ENCODE results near the gene ACY1. TPM values are rescaled to one million over a fixed set of nuclear protein-coding genes. Genes with fewer than 3 reads are reported as not detected.
"Not testable (repeated sequence)": the region's sequence is repeated elsewhere in the genome, so short reads cannot be mapped to it uniquely, and the experiment has no call there.

The ACY1 gene
- total RNA-seq, 2 experiments from 2014 or later = 61.8 to 64.5 TPM

DNA sequence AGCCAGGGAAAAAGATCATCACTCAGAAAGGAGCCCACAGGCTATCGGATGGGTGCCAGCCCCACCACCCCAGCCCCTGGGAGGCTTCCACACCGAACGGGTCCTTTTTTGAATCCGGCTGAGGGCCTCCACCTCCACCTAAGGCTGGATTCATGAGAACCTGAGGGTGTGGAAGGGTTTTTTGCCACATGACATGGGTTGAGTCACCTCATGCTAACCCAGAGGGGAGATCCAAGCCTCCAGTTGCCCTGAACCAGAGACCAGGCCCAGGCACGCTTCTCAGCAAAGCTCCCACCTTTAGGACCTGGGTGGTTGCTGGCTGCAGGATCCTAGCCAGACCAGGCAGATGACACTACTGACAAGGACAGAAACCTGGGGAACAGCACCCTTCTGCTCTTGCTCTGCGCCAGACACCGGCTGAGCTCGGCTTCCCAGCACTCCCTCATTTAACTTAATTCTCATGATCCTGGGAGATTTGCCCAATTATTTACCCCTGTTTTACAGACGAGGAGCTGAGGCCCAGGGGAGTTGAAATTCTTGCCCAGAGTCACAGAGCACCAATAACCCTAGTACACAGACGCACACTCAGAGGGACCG is 47.5 kb downstream of the ACY1 start:
- Mint-ChIP-seq H3K27me3 (no peaks in the 10 kb centered on the region), H3K4me3 (no peak overlapping the region), H3K4me1 (ENCODE audit: low read depth) (no peaks in the 10 kb centered on the region), H3K36me3 (ENCODE audit: low read depth) (no peaks in the 10 kb centered on the region), H3K27ac (no peak overlapping the region), H3K9me3 (no peaks in the 10 kb centered on the region)
- intact Hi-C loops (cut with micrococcal nuclease) = no loop called here
- no peak for ATAC-seq
- TF ChIP-seq CTCF (IDR thresholded peaks at IDR 0.05) = no peak
- ChIA-PET POLR2A (no interaction called here), CTCF (interaction anchor here (0.6 kb wide), 1 partner anchor 30 kb away, joined by 3 read pairs; no protein-coding TSS in a partner anchor)
- no peak for DNase-seq

DNA sequence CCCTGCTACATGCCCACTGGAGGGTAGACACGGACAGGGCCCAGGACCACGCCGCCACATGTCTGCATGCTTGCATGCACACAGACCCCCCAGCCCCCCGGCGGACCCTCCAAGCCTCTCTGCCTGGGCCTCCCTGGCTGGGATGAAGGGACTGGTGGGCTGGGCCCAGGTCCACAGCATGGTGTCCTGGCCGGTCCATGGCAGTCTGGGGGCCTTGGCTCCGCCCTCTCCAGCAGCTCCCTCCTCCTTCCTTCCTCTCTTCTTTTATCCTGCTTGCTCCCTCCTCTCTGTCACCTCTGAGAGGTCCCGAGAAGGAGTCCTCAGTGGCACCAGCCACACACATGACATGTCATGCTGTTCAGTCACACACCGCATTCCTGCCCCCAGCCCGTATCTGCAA is 48.6 kb downstream of the ACY1 start:
- no peaks in the 10 kb centered on the region for H3K27me3 Mint-ChIP-seq
- CTCF ChIA-PET = interaction anchor here (1.2 to 1.3 kb wide), 3 partner anchors 19 to 308 kb away, joined by 3 to 4 read pairs (median 3); no protein-coding TSS in a partner anchor
- POLR2A ChIA-PET = interaction anchor here (0.5 to 2.1 kb wide), 2 partner anchors 17 to 25 kb away, joined by 3 to 6 read pairs; no protein-coding TSS in a partner anchor
- no peaks in the 10 kb centered on the region for H3K36me3 Mint-ChIP-seq (ENCODE audit: low read depth)
- no peak overlapping the region for H3K4me3 Mint-ChIP-seq
- DNase-seq = no peak
- no peak for ATAC-seq
- intact Hi-C loops (cut with micrococcal nuclease) = no loop called here
- H3K9me3 Mint-ChIP-seq = no peaks in the 10 kb centered on the region
- no peaks in the 10 kb centered on the region for H3K4me1 Mint-ChIP-seq (ENCODE audit: low read depth)
- no peak overlapping the region for H3K27ac Mint-ChIP-seq
- no peak for TF ChIP-seq CTCF (IDR thresholded peaks at IDR 0.05)

DNA sequence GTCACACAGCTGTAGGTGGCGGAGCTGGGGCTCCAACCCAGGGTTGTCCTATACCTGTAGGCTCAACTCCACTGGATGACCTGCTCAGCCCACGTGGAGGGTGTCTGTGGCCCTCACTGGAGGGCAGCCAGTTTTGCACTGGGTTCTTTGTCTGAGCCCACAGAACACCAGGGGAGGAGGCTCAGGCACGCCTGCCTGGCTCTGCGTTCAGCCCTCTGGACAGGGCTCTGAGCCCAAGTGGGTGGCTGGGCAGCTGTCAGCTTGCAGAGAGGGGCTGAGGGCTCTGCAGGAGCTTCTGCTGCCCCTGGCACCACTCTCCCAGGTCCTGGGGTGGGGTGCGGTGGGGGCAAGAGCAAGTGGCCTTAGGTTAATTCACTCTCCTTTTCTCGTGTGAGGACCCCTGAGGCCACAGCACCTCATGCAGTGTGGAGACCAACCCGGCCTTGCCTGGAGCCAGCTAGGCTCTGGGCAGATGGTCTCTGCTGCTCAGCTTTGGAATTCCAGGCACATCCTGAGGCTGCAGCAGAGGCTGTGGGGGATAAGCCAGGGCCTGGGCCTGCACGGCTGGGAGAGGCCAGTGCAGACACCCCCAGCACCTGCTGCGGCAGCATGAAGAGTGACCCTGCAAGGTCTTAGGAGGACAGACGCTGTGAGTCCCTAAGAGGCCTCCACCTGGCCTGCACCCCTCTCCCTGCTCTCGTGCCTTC is 49.5 kb downstream of the ACY1 start:
- TF ChIP-seq CTCF (IDR thresholded peaks at IDR 0.05) = no peak
- intact Hi-C loops (cut with micrococcal nuclease) = no loop called here
- DNase-seq (no peak), ATAC-seq (no peak)
- POLR2A ChIA-PET = interaction anchor here (2.1 kb wide), 1 partner anchor 24 kb away, joined by 6 read pairs; no protein-coding TSS in a partner anchor
- H3K9me3 Mint-ChIP-seq = no peaks in the 10 kb centered on the region
- CTCF ChIA-PET = interaction anchor here (1.3 kb wide), 2 partner anchors 20 to 112 kb away, joined by 3 to 4 read pairs; no protein-coding TSS in a partner anchor
- H3K4me1 Mint-ChIP-seq (ENCODE audit: low read depth) = no peaks in the 10 kb centered on the region
- no peaks in the 10 kb centered on the region for H3K27me3 Mint-ChIP-seq
- H3K36me3 Mint-ChIP-seq (ENCODE audit: low read depth) = no peaks in the 10 kb centered on the region
- no peak overlapping the region for H3K4me3 Mint-ChIP-seq
- no peak overlapping the region for H3K27ac Mint-ChIP-seq

- ATAC-seq; H3K4me1 Mint-ChIP-seq (ENCODE audit: low read depth); H3K27ac Mint-ChIP-seq; H3K27me3 Mint-ChIP-seq; H3K4me3 Mint-ChIP-seq; H3K36me3 Mint-ChIP-seq (ENCODE audit: low read depth); intact Hi-C loops (cut with micrococcal nuclease); DNase-seq; H3K9me3 Mint-ChIP-seq: not testable (repeated sequence)
- ChIA-PET CTCF (interaction anchor here (1.3 kb wide), 1 partner anchor 111 kb away, joined by 4 read pairs; no protein-coding TSS in a partner anchor), POLR2A (interaction anchor here (0.6 to 2.1 kb wide), 2 partner anchors 23 to 26 kb away, joined by 3 to 6 read pairs; no protein-coding TSS in a partner anchor)
Measured at GRCh38 chr3:52033748-52034147, 50.4 kb downstream of the ACY1 start.

DNA sequence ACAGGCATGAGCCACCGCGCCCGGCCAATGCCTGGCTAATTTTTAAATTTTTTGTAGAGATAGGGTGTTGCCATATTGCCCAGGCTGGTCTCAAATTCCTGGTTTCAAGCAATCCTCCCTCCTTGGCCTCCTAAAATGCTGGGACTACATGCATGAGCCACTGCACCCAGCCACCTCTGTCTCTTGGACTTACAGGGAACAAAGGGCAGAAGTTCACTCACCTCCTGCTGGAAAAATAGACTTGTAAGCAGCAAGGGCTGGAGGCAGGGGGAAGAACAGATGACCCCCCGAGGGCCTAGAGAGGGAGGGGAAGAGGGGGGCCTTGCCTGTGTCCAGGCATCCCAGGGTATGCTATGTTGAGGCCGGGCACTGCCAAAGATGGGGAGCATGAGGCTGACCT is 50.9 kb downstream of the ACY1 start:
- no peak overlapping the region for H3K4me3 Mint-ChIP-seq
- intact Hi-C loops (cut with micrococcal nuclease) = no loop called here
- POLR2A ChIA-PET = no interaction called here
- no peaks in the 10 kb centered on the region for H3K36me3 Mint-ChIP-seq (ENCODE audit: low read depth)
- no peak for DNase-seq
- no peaks in the 10 kb centered on the region for H3K4me1 Mint-ChIP-seq (ENCODE audit: low read depth)
- no peak for TF ChIP-seq CTCF (IDR thresholded peaks at IDR 0.05)
- H3K9me3 Mint-ChIP-seq = no peaks in the 10 kb centered on the region
- ATAC-seq = no peak
- H3K27me3 Mint-ChIP-seq = no peaks in the 10 kb centered on the region
- CTCF ChIA-PET = no interaction called here
- no peak overlapping the region for H3K27ac Mint-ChIP-seq

Measured in activated CD8-positive, alpha-beta T cell treated with anti-CD3 and anti-CD28 coated beads for 36 hours (primary cell).